PC-9 (cell line): ENCODE measurements around the gene ABTB1. TPM values are rescaled to one million over a fixed set of nuclear protein-coding genes. Genes with fewer than 3 reads are reported as not detected.

Experiments
- BruUV-seq: library from RNA; stranded (reverse); fragments of 400-500 nt; replicated peaks from 2 replicates; lab custom pipeline; 2021; lab: Mats Ljungman, UMichigan
- CTCF ChIA-PET: fragments of 300-600 bp; sonication (Branson Sonifier 250); formaldehyde crosslinking; loops from one replicate; lab custom pipeline; 2022; ENCODE audit warnings: antibody characterized with exemption; lab: Charles Lee
- POLR2A ChIA-PET: fragments of 300-600 bp; sonication (Branson Sonifier 250); formaldehyde crosslinking; loops from one replicate; lab custom pipeline; 2022; ENCODE audit warnings: antibody characterized with exemption; ENCODE audit not compliant: unreplicated experiment; lab: Charles Lee
- DNase-seq, 2 experiments: peaks; one replicate each; pipeline versions ENCODE4 v3.0.0 to v3.0.0-alpha.2; 2015 to 2022; ENCODE audit warnings: mixed read lengths in 1 of 2
- H2AFZ ChIP-seq: fragments of 200-600 bp; sonication (generic); 2 replicates; pipeline ENCODE4 v1.8.1; 2017; ENCODE audit warnings: antibody characterized with exemption
- H3F3A ChIP-seq: fragments of 200-600 bp; sonication (generic); 2 replicates; pipeline ENCODE4 v1.8.1; 2017; ENCODE audit warnings: antibody characterized with exemption, mild to moderate bottlenecking, low read depth; ENCODE audit not compliant: insufficient read depth
- H3K27ac ChIP-seq: fragments of 200-600 bp; sonication (generic); 2 replicates; pipeline ENCODE4 v1.6.1; 2016; ENCODE audit warnings: mixed run types
- H3K27me3 ChIP-seq: fragments of 200-600 bp; sonication (generic); 2 replicates; pipeline ENCODE4 v1.6.1; 2016; ENCODE audit warnings: low read depth, mixed run types; ENCODE audit not compliant: insufficient read depth
- H3K36me3 ChIP-seq: fragments of 200-600 bp; sonication (generic); 2 replicates; pipeline ENCODE4 v1.6.1; 2016; ENCODE audit warnings: low read depth, mixed run types
- H3K4me1 ChIP-seq: fragments of 200-600 bp; sonication (generic); replicated peaks from 2 replicates; pipeline ENCODE4 v1.6.1; 2016; ENCODE audit warnings: mixed run types; ENCODE audit not compliant: insufficient read depth
- H3K4me2 ChIP-seq: fragments of 200-600 bp; sonication (generic); 2 replicates; pipeline ENCODE4 v1.6.1; 2017; ENCODE audit warnings: mixed run types
- H3K4me3 ChIP-seq: fragments of 200-600 bp; sonication (generic); 2 replicates; pipeline ENCODE4 v1.6.1; 2016; ENCODE audit warnings: mixed run types
- H3K79me2 ChIP-seq: fragments of 200-600 bp; sonication (generic); 2 replicates; pipeline ENCODE4 v1.6.1; 2017; ENCODE audit warnings: low read depth, mixed run types
- H3K9me2 ChIP-seq: fragments of 200-600 bp; sonication (generic); 2 replicates; pipeline ENCODE4 v1.8.1; 2017; ENCODE audit warnings: mild to moderate bottlenecking; ENCODE audit not compliant: insufficient read depth
- H3K9me3 ChIP-seq: fragments of 200-600 bp; sonication (generic); 2 replicates; pipeline ENCODE4 v1.8.1; 2016; ENCODE audit warnings: low read depth; ENCODE audit not compliant: insufficient read depth
- H4K20me1 ChIP-seq: fragments of 200-600 bp; sonication (generic); 2 replicates; pipeline ENCODE4 v1.8.1; 2017; ENCODE audit not compliant: insufficient read depth
- CTCF ChIP-seq: fragments of 200-600 bp; sonication (generic); conservative IDR thresholded peaks from 2 replicates; pipeline ENCODE4 v1.6.1; 2017; ENCODE audit warnings: mixed run types, antibody characterized with exemption, mild to moderate bottlenecking, moderate library complexity
- EZH2 ChIP-seq: fragments of 200-600 bp; sonication (generic); IDR thresholded peaks from 2 replicates; pipeline ENCODE4 v1.8.0; 2017; ENCODE audit warnings: antibody characterized with exemption, low read depth
- intact Hi-C: fragments of 100-400 bp; cut with micrococcal nuclease; formaldehyde crosslinking; loops from one replicate; pipeline ENCODE4 v1.10.0; 2022; ENCODE audit not compliant: unreplicated experiment
- total RNA-seq: library from RNA; stranded (reverse); gene quantifications from 2 replicates; pipeline ENCODE4 v1.2.3, GENCODE V29; 2021

Gene ABTB1
- total RNA-seq, 1 experiment from 2014 or later = 39.1 TPM

DNA sequence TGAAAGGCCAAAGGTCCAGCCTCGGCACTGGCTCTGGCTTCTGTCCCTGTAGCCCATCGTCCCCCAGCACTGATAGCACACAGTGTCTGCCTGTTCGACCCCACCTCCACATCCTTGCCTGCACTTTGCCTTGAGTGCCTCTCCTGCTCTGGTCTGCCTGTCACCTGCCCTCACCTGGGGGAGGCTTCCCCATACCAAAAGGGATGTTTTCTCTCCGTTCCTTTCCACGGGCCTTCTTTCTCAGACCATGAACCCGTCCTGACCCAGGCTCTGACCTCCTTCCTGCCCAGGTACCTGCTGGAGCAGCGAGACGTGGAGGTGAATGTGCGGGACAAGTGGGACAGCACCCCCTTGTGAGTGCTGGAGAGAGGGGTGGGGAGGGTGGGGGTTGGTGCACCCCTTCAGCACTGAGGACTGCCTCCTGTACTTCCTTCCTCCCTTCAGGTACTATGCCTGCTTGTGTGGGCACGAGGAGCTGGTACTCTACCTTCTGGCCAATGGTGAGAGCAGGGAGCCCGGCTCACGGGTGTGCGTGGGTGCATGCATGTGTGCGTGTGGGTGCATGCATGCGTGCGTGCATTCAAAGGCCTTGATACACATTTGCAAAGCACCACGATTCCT lies 1.5 kb downstream of the ABTB1 start:
- ChIA-PET POLR2A (interaction anchor here (0.6 kb wide), 1 partner anchor 73 kb away, joined by 4 read pairs; no protein-coding TSS in a partner anchor), CTCF (no interaction called here)
- TF ChIP-seq CTCF (no peak), EZH2 (no peak)
- Histone ChIP-seq H3K4me3 (no peak overlapping the region), H3K27me3 (no peaks in the 10 kb centered on the region), H3K9me2 (no peaks in the 10 kb centered on the region), H3K4me1 (peaks cover 7% of the 10 kb centered on the region; the same call in 1 of the 2 replicates), H3K36me3 (no peaks in the 10 kb centered on the region), H3K9me3 (no peaks in the 10 kb centered on the region), H3K27ac (no peak overlapping the region), H3K4me2 (peak overlapping the region; percentile 75; the same call in 1 of the 2 replicates), H2AFZ (no peak overlapping the region), H4K20me1 (no peaks in the 10 kb centered on the region), H3F3A (no peaks in the 10 kb centered on the region), H3K79me2 (no peaks in the 10 kb centered on the region)
- no peak for DNase-seq
- intact Hi-C loops = loop anchor here (5.0 to 10.0 kb wide), 2 partner anchors 73 to 1381 kb away; no protein-coding TSS in a partner anchor
- BruUV-seq = no TSS peak

GRCh38 chr3:127674790-127675189 lies 2.0 kb downstream of the ABTB1 start:
- Histone ChIP-seq H3K4me2 (no peak overlapping the region), H4K20me1 (no peaks in the 10 kb centered on the region), H3K4me3 (no peak overlapping the region), H3K4me1 (peaks cover 7% of the 10 kb centered on the region; the same call in 1 of the 2 replicates), H3K9me2 (no peaks in the 10 kb centered on the region), H3K27ac (no peak overlapping the region), H3K79me2 (no peaks in the 10 kb centered on the region), H3F3A (no peaks in the 10 kb centered on the region), H3K36me3 (no peaks in the 10 kb centered on the region), H3K27me3 (no peaks in the 10 kb centered on the region), H2AFZ (no peak overlapping the region), H3K9me3 (no peaks in the 10 kb centered on the region)
- ChIA-PET POLR2A (no interaction called here), CTCF (no interaction called here)
- TF ChIP-seq EZH2 (no peak), CTCF (no peak)
- no peak for DNase-seq
- intact Hi-C loops = loop anchor here (5.0 to 10.0 kb wide), 2 partner anchors 73 to 1380 kb away; no protein-coding TSS in a partner anchor
- BruUV-seq = no TSS peak

- Histone ChIP-seq H3F3A (no peaks in the 10 kb centered on the region), H3K9me2 (no peaks in the 10 kb centered on the region), H2AFZ (no peak overlapping the region), H3K36me3 (no peaks in the 10 kb centered on the region), H3K9me3 (no peaks in the 10 kb centered on the region), H4K20me1 (no peaks in the 10 kb centered on the region), H3K79me2 (no peaks in the 10 kb centered on the region), H3K27ac (no peak overlapping the region), H3K4me3 (no peak overlapping the region), H3K4me2 (no peak overlapping the region), H3K4me1 (peaks cover 7% of the 10 kb centered on the region; the same call in 1 of the 2 replicates), H3K27me3 (no peaks in the 10 kb centered on the region)
- ChIA-PET POLR2A (no interaction called here), CTCF (no interaction called here)
- no TSS peak for BruUV-seq
- TF ChIP-seq CTCF (no peak), EZH2 (no peak)
- no peak for DNase-seq
- intact Hi-C loops = loop anchor here (10.0 kb wide), 1 partner anchor 1379 kb away; no protein-coding TSS in a partner anchor
Measured at GRCh38 chr3:127675651-127676391, 3.1 kb downstream of the ABTB1 start.
